NCI-H2081 treated with DMSO at 0.1 percent for 48 hours (cell line): ENCODE results near the gene TMEM225B.
"Not testable (repeated sequence)": the region's sequence is repeated elsewhere in the genome, so short reads cannot be mapped to it uniquely, and the experiment has no call there.

Experiments
- DNase-seq: peaks from one replicate; lab custom pipeline; 2025; lab: John Stamatoyannopoulos, UW

Gene TMEM225B

GRCh38 chr7:99657879-99658278 is 59.8 kb downstream of the TMEM225B start:
- DNase-seq: not testable (repeated sequence)
